GM21447 (cell line): ENCODE data around the gene POU6F2.

Experiments
- ATAC-seq: cut with Tn5 transposase; IDR thresholded peaks from one replicate; pipeline ENCODE4 v1.9.1; 2021; ENCODE audit not compliant: unreplicated experiment

The POU6F2 gene

DNA sequence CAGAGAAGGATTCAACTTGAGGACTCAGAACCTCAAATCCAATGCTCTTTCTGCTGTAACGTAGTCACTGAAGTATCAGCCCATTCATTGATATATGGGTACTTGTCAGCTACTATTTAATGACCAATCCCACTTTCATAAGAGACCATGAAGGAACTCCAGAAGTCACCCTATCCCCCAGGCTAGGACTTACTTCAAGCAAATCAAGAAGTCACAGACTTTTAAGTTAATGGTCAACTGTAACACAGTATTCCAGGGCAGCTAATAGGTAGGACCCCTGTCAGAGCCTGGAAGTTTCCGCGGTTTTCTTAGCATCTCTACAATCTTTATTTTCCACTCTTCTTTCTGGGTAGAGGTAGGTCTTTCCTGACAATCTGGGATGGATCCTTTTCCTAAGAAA, 269.9 kb downstream of the POU6F2 start:
- ATAC-seq = no peak

DNA sequence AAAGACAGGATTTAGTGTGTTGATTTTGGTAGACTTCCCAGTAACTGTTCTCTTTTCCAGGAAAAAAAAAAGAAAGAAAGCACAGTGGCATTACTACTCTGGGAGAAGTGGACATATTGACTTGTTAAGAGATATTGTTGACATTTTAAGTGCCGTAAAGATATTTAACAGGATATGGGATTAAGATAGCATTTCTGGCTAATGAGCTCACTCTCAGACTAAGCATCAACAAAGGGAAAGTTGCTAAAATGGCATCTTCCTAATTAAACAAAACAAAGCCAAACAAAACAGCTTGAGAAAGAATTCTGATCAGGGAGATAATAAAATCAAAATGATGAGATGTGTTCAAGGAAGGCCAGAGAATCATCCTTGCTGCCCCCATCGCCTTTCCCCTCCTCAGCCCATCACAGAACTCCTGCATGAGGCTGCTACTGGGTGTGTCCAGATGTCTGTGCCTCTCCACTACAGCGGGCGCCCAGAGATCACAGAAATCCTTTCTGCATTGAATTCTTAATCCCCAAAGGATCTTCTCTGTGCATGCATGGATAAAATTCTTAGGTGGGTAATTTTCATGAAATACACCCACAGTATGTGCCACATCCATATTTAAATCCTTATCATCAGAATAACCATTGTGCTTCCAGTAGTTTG, 270.5 kb downstream of the POU6F2 start:
- no peak for ATAC-seq

DNA sequence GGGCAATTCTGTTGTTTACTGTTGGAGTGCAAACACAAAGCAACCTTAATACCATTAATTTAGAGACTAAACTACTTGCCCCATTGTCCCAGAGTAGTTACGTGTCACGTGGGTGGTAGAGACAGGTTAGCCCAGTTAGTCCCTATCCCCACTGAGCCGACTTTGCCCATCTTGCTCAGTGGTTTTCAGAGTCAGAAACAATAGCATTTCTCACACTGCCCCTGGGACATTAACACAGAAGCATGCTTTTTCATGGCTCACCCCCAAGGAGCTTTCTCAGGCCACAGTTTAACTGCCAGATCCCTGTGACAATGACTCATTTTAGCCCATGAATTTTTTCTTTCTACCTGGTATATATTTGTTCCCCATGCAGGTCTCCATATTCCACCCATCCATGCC, 271.0 kb downstream of the POU6F2 start:
- no peak for ATAC-seq

DNA sequence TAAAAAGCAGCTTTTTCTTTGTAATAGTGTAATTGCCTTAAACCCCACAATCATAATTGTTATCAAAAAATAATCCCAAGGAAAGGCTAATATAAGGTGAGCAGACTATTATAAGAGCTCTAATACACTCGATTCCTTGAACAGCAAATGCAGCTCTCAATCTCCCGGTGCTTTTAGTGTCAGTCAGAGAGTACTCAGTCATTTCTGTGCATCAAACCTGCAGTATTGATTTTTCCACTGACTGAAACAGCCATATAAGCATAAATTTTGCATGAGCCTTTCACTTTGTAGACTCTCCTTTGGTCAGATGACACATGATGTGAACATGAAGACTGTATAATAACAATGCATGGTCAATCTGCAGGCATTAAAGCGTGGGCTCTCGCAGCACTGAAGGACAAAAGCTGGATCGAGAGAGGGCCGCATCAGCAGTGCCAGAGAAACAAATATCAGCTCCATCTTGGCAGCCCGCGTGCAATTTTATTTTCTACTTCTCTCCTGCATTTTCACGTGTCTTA, 272.0 kb downstream of the POU6F2 start:
- ATAC-seq = no peak

DNA sequence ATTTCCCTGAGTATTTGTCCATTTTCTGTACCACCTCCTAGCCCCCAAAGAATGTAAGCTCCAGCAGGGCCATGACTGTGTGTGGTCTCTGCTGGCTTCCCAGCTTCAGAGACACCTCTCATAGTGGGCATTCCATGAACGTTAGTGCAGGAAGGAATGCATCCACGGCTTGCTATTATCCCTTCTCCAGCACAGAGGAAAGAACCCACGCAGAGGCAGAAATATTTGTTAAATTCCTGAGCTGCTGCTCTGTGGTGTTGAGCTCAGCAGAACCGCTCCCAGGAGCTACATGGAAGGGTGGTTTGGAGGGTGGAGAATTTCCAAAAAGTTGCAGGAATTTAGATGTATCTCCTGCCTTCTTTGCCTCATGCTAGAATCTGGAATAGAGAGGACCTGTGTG, 275.2 kb downstream of the POU6F2 start:
- no peak for ATAC-seq

DNA sequence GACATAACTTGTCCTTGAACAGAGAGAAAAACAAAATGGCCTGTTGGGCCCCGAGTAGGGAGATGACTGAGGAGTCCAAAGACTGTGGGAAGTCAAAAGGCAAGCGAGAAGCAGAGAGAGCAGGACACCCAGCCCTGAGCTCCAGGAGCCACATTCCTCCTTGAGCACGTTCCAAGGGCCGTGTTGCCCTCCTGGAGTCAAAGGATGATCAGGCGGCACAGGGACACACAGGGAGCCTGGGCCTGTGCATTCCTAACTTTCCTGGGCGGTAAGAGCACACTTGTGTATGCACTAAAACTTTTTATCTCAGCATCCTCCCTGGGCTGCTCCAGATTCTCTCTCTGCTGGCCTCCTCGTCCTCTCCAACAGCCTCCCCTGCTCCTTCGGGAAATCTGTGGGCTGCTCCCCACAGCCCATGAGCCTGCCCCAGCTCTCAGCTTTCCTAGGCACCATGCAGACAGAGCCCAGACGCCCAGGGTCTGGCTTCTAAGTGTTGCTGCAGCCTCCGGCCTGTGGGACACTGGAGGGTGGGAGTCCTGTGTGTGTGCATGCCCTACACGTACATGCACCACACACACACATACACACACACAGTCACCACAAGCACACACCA, 281.8 kb downstream of the POU6F2 start:
- no peak for ATAC-seq

DNA sequence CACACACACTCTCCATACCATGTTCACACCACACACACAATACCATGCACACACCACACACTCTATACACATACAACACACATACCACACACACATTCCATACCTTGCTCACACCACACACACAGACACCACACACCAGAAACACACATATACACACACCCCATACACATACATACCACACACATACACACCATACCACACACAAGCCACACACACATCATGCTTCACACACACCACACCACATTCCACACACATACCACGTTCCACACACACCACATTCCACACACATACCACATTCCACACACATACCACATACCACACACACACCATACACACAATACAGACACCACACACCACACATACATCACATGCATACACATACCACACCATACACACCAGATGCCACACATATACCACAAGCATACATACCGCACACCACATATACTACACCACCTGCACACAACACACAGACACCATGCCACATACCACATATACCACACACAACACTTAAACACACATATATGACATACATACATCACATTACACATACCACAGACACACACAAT, 282.7 kb downstream of the POU6F2 start:
- ATAC-seq = no peak

DNA sequence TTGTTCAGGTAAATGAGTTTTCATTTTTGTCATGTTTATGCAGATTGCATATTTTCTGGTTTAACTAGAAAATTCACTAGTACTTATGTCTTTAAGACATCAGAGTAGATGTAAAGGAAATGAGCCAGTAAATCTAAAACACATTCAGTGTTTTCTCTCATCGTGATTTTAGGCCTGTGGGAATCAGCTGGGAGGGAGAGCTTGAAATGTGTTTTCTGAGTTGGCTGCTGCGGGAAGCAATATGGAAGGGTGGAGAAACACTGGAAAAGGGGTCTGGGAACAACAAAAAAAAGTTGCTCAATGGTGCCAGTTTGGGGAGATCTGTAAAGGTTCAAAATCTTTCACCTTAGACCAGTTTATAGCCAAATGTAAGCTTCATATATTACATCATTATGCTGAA, 284.1 kb downstream of the POU6F2 start:
- no peak for ATAC-seq

DNA sequence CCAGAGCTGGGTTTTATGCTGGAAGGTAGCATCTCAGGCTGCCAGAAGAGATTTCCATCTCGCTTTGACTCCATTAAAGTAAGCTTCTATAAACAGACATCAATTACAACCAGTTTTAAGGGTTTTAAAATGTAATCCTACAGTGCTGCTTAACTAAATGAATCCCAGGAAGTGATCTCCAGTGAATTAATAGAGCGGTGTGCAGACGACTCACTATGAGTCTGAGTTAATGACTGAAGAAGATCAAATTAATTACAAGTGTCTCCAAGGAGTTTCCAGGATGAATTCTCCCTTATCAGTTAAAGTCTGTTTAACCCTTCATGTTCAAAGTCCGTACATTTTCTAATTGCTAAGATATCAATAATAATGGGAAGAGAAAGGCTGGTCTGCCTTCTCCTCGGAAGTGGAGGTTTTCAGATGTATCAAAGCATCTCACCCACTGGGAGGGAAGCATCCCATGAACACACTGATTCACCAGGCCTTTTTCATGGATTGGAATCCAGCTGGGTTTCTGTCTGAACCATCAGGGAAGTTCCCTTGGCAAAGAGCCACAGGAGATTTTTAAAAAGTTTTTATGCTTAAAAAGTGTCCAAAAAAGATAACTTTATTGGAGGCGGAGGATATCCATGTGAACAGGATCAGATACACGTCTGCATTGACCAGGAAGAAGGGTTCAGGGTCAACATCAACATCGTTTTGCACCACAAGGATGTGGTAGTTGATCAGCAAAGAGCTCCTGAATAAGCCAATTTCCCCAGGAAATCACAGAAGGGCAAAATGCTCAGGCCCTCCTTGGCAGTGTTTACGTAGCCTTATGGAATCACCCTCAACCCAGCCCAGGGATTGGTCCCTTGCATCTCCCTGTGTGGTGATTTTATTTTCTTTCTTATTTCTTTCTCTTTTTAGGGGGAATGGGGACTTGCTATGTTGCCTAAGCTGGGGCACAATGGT, 288.2 kb downstream of the POU6F2 start:
- ATAC-seq = no peak

DNA sequence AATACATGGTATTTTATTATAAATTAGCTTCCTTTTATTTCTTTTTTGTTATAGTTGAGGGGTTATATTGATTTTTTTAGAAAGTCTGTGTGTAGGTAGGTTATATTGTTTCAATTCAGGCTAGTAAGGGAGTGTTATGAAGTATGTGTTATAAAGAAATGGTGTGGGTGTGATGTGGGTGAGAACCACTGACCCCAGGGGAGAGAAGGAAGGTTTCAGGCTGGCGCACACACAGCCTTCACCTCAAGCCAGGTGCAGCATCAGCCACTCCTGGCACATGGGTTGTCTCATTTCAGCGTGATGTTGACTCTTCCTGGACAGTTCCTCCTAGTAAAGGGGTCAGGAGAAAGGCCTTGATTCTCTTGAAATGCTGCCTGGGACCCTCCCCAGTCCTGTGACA, 291.3 kb downstream of the POU6F2 start:
- no peak for ATAC-seq

DNA sequence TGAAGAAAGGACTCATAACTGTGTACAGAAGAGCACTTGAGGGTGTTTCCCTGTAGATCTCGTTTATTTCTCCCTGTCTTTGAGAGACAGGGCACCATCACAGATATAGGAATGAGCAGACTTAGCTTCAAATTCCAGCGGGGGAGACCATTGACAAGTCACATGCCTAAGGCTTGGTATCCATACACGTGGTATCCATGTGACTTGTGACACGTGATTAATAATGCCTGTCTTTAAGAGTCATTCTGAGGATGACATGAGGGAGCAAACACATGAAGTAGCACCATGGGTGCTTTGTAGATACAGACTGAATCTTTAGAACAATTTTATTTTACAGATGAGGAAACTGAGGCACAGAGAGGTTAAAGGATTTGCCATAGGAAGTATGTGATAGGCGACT, 292.3 kb downstream of the POU6F2 start:
- ATAC-seq = no peak

DNA sequence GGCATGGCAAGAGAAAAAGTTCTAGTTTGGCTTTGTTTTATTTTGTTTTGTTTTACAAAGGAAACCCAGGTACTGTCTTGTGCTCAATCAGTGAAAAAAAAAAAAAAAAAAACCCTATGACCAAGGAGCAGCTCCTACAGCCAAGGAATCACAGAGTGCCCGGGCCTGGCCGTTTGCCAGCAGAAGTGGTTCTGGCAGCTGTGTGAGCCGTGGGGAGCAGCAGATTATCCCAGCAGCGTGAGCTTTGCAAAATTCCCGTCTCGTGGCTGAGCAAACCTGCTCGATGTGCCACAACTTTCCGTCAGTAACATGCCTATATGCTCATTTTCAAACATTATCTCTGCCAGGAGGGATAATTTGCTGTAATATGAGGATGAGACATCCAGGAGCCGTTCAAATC, 293.7 kb downstream of the POU6F2 start:
- no peak for ATAC-seq

DNA sequence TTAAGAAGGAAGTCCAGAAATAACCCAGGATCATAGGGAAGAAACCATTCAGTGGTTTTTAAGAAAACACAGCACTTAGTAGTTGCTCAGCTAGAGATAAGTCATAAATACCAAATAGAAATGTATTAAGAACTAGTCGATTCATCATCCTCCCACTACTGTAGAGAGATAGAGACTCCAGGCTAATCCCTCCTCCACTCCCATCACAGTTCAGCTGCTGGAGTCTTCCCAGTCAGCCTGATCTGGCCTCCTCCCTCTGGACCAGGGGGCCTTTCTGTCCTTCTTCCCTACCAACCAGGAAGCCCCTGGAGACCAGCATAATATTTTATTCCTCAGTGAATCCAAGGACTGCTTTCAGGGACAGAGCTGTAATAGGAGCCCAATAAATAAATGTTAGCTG, 294.4 kb downstream of the POU6F2 start:
- ATAC-seq = no peak

DNA sequence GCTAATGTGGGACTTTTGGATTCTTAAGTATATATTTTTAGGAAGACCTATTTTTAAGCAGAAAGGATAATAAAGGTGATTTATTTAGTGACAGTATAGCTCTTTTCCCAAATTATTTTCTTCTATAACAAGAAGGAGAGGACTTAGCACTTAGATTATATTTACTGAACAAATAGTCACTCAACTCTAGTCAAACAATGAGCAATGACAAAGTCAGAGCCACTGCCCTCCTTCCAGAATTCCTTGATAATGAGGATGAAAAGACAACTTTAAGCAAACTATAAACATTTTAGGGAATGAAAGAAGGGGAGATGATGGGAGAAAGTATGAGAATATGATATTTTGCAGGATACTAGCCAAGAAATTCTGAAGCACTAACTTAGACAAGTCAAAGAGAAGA, 295.0 kb downstream of the POU6F2 start:
- no peak for ATAC-seq

DNA sequence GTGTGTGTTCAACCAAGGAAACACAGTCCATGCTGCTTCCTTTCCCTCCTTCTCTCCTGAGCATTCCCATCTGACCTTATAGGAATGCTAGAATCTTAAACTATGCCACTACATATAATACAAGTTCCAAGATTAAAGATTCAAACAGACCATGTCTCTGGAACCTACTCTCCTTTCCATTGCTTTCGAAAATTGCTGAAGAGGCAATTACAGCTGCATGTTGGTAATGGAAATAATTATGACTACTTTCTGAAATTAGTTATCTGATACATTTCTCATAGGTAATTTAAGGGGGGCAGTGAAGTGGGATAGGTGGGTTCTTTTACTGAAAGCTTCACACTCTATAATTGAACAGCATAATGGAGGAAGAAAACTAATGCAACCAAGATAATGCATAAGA, 302.6 kb downstream of the POU6F2 start:
- ATAC-seq = no peak

DNA sequence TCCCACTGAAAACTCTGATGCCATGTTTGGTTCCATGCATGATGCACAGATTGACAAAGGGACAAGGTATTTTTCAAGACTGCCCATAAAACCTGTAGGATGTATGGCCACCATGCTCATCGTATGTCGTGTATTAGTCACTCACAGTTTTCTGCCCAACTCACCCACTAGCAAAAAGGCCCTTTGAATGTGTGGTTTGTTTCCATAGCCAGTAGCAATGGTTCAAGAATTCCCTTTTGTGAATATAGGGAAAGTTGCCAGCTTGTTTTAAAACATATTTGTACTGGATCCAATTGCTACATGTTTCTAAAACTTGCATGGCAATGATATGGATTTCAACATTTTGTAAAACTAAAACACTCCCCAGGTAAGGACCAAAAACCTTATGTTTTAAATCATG, 307.5 kb downstream of the POU6F2 start:
- ATAC-seq = no peak

DNA sequence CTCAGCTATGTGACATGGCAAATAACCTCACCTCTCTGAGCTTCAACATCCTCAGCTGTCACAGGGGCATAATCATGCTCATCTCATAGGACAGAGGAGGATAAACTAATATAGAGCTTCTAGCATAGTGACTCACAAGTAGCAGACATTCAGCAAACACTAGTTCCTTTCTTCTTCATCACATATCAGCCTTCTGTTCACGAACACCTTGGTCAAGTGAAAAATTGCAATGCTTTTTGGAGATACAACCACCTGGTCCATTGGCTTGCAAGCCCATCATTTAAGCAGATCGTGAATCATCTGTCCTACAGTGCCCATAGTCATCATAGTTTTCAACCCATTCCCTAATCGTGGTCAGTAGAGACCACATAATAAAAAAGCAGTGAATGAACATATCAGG, 310.6 kb downstream of the POU6F2 start:
- no peak for ATAC-seq

DNA sequence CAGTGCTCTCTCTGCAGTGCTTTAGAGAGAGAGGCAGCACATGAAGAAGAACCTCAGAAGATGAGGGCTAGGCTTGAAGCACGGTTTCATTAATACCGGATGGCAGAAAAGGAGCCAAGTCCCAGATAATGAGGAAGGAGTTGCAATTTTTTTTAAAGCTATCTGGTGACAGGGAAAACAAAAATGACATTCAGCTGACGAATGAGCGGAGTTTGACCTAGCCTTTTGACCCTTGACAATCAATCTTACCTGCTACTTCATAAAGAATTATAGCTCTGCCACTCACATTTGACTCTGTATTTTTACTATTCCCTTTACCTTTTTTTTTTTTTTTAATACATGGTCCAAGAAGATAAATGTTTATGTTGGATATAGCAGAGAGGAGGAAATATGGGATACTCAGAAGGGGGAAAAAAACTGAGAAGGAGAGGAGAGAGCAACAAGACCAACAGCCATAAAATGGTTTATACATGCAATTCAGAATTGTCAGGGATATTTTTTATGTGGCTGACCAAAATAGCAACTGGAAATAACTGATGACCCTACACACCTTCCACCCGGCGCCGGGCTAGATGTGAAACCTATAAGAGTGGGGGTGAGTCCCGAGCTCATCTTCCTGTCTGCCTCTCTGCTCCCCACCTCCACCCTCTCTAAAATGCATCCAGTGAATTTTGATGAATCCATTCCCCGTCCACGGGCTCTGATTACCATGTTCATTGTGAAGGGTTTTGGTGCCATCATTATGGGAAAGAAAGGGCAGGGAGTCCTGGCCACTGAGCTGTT, 314.1 kb downstream of the POU6F2 start:
- ATAC-seq = no peak

DNA sequence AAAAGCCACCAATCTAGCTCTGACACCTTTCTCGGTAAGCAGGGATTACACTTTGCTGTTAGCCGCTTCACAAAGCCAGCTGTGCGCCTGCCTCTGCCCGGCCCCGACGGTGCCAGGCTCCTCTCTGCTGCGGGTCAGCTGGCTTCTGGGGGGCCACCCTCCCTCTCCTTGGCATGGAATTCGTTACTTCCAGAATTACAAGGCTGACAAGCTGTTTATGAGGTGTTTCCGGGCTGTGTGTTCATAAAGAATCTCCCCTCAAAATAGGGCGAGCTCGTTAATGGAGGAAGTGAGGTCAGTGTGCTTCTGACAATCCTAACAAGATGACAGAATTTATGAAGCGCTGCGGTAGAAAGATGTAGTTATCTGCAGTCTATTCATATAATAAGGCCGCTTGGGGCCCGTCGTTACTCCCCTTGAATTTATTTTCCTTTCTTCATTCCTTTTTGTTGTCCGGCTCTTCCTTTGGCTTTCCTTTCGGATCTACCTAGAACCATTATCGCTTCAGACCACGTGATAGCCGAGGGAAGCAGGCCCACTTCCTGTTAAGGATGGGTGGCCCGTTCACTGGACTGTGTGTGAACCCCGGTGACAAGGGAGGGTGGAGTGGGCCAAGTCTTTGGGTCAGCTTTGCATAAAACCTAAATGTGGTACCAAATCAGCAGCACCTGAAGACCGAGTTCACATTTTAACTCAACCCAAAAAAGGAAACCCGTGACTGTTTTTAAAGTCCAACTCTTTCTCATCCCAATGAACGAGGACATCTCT, 315.5 kb downstream of the POU6F2 start:
- ATAC-seq = no peak

DNA sequence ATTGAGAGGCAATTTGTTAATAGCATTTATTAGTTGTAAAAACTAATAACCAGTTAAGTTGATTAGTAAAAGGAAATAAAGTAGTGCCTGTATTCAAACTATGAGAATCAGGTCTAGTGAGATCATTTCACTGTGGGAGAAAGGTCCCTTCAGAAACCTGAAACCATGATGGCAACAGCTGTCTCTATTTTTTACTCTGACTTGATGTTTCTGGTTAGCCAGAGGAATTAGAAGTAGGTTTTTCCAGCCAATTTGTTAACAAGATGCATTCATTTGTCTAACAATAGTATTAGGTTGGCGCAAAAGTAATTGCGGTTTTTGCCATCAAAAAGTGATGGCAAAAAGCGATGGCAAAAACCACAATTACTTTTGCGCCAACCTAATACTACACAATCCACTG, 316.3 kb downstream of the POU6F2 start:
- no peak for ATAC-seq
